ENCODE measurements around the gene ZNF581.

DNA sequence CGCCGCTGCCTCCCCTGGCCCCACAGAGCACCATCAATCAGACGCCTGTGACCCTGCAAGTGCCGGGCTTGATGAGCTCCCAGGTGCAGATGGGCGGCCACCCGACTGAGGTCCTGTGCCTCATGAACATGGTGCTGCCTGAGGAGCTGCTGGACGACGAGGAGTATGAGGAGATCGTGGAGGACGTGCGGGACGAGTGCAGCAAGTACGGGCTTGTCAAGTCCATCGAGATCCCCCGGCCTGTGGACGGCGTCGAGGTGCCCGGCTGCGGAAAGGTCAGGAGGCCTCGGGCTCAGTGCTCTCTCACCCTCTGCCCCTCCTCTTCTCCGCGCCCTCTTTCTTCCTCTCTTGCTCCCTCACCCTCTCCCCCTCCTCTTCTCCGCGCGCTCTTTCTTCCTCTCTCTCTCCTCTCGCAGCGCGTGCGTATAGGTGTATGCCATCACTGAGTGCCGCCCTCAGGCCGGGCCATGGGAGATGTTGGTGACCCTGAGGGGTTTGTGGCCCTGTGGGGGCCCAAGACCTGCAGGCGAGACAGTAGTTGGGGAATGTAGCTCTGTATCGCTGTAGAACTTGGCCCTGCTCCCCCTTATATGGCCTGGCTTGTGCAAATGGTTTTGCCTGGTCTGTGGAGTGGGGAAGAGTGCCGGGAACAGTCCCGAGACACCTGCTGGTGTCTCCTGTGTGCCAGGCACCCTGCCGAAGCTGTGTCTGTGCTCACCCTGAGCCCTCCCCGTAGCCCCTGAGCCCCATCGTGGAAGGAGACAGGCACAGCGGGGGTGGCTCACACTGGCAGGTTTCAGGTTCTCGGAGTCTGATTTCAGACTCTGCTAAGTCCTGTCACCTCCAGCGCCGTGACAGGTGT is 26.2 kb downstream of the ZNF581 start:
- TF ChIP-seq CTCF (conservative IDR thresholded peaks at IDR 0.05; ENCODE audit: low read depth, low read length) (no peak), EZH2 (IDR thresholded peaks at IDR 0.05; ENCODE audit: borderline replicate concordance, low read depth, low read length, poor library complexity, severe bottlenecking) (no peak)
